Transverse colon (tissue), 4 donors: ENCODE results near the gene MAGI2. TPM values are rescaled to one million over a fixed set of nuclear protein-coding genes. Genes with fewer than 3 reads are reported as not detected.

ENCODE experiments used
- DNase-seq: peaks from one replicate; pipeline ENCODE4 v3.0.0-alpha.2; 2019
- H3K27ac ChIP-seq, 4 donors: fragments of 200-600 bp; sonication (generic); 2 replicates each; pipeline ENCODE4 v1.5.1; 2016 to 2018; ENCODE audit warnings: inconsistent platforms in 4 of 4
- H3K27me3 ChIP-seq: fragments of 200-600 bp; sonication (generic); 2 replicates; pipeline ENCODE4 v1.5.1; 2017; ENCODE audit warnings: inconsistent platforms
- H3K36me3 ChIP-seq, 4 donors: fragments of 200-600 bp; sonication (generic); 2 replicates each; pipeline ENCODE4 v1.5.1; 2017 to 2019; ENCODE audit warnings: inconsistent platforms in 4 of 4
- H3K4me1 ChIP-seq, 4 donors: fragments of 200-600 bp; sonication (generic); 2 replicates each; pipeline ENCODE4 v1.5.1; 2017 to 2020; ENCODE audit warnings: inconsistent platforms in 4 of 4
- H3K4me3 ChIP-seq, 4 donors: fragments of 200-600 bp; sonication (generic); 1 replicate in 1 of 4; 2 replicates in 3 of 4; pipeline versions ENCODE4 v1.5.1 to v1.6.1; 2017 to 2019; ENCODE audit warnings: inconsistent platforms in 4 of 4
- H3K9me3 ChIP-seq, 2 donors: fragments of 200-600 bp; sonication (generic); 2 replicates each; pipeline ENCODE4 v1.5.1; 2017 to 2019; ENCODE audit warnings: inconsistent platforms in 2 of 2
- CTCF ChIP-seq, 5 experiments: fragments of 200-600 bp in 3 of 5; fragments of 450-650 bp in 2 of 5; sonication (generic) in 3 of 5; IDR thresholded peaks; 1 replicate in 2 of 5; 2 replicates in 3 of 5; pipeline ENCODE4 v1.5.1; 2016 to 2017; ENCODE audit warnings: antibody characterized with exemption in 5 of 5, inconsistent platforms in 3 of 5, mild to moderate bottlenecking in 2 of 5, moderate library complexity in 1 of 5
- EP300 ChIP-seq: sonication (generic); formaldehyde crosslinking; IDR thresholded peaks from one replicate; pipeline ENCODE4 v1.6.1; 2017; ENCODE audit warnings: antibody characterized with exemption, low read depth
- POLR2A ChIP-seq: fragments of 450-650 bp; IDR thresholded peaks from one replicate; pipeline ENCODE4 v1.6.1; 2016; ENCODE audit warnings: antibody characterized with exemption, mild to moderate bottlenecking, moderate library complexity
- POLR2AphosphoS5 ChIP-seq, 3 donors: sonication (generic); formaldehyde crosslinking; IDR thresholded peaks; one replicate each; pipeline ENCODE4 v1.6.1; 2016; ENCODE audit warnings: antibody characterized with exemption in 3 of 3
- WGBS, 2 donors: methylation state at CpG; one replicate each; pipeline ENCODE4 v1.1.5; 2018; ENCODE audit warnings: low coverage in 1 of 2; 5-methylcytosine and 5-hydroxymethylcytosine counted together
- in situ Hi-C, 4 donors: fragments of 200-750 bp; cut with MboI; loops; one replicate each; pipeline versions ENCODE4 v1.15.0 to v1.15.1; 2017; ENCODE audit warnings: low sequenced_read_pairs in 3 of 4, low pct_ligation_motif_present in 1 of 4, low pct_unique_long_range_greater_than_20kb in 1 of 4
- intact Hi-C: fragments of 100-400 bp; cut with DNase I; formaldehyde crosslinking; loops from one replicate; pipeline ENCODE4 v1.15.1; 2023; ENCODE audit warnings: low total_unique reads
- total RNA-seq, 4 donors: library from RNA; depleted of rRNA; stranded (reverse); fragments of >200 nt; gene quantifications; one replicate each; pipeline ENCODE4 v1.1.0, GENCODE V29; 2016

MAGI2 gene
- total RNA-seq, 4 donors from 2014 or later: 1.6 to 9.7 (median 4.1) TPM

GRCh38 chr7:78115876-78116275 lies 1337.6 kb downstream of the MAGI2 start:
- Histone ChIP-seq H3K36me3 (no peaks in the 10 kb centered on the region), H3K9me3 (no peaks in the 10 kb centered on the region), H3K4me1 (no peaks in the 10 kb centered on the region), H3K27ac (no peak overlapping the region), H3K4me3 (no peak overlapping the region), H3K27me3 (no peaks in the 10 kb centered on the region)
- intact Hi-C loops (no loop called here), in situ Hi-C loops (no loop called here)
- DNase-seq: no peak
- no peak for TF ChIP-seq EP300
- no peak for TF ChIP-seq POLR2AphosphoS5 (IDR thresholded peaks at IDR 0.05)
- TF ChIP-seq POLR2A: no peak
- no peak for TF ChIP-seq CTCF (IDR thresholded peaks at IDR 0.05)

- no peaks in the 10 kb centered on the region for H3K36me3 ChIP-seq
Observed at GRCh38 chr7:78114993-78115392, 1338.5 kb downstream of the MAGI2 start.

GRCh38 chr7:78112488-78112887 lies 1341.0 kb downstream of the MAGI2 start:
- Histone ChIP-seq H3K27me3 (no peaks in the 10 kb centered on the region), H3K27ac (no peak overlapping the region), H3K36me3 (no peaks in the 10 kb centered on the region), H3K4me1 (no peaks in the 10 kb centered on the region), H3K9me3 (peaks cover 0 to under 1% of the 10 kb centered on the region in 2 donors), H3K4me3 (no peak overlapping the region)
- no peak for DNase-seq
- in situ Hi-C loops (no loop called here), intact Hi-C loops (no loop called here)
- WGBS, 2 donors: 88 to 95% methylated on average over 4 to 5 of the region's 5 CpGs
- TF ChIP-seq EP300: no peak
- TF ChIP-seq CTCF (IDR thresholded peaks at IDR 0.05): no peak
- TF ChIP-seq POLR2A: no peak
- TF ChIP-seq POLR2AphosphoS5 (IDR thresholded peaks at IDR 0.05): no peak

More at GRCh38 chr7:78114993-78115392, 1338.5 kb downstream of the MAGI2 start:
- Histone ChIP-seq H3K27me3 (no peaks in the 10 kb centered on the region), H3K4me1 (no peaks in the 10 kb centered on the region), H3K9me3 (no peaks in the 10 kb centered on the region), H3K27ac (no peak overlapping the region), H3K4me3 (no peak overlapping the region)
- WGBS, 2 donors: 82 to 89% methylated on average over 1 of the region's 1 CpG
- TF ChIP-seq EP300: no peak
- no peak for TF ChIP-seq CTCF (IDR thresholded peaks at IDR 0.05)
- no peak for TF ChIP-seq POLR2AphosphoS5 (IDR thresholded peaks at IDR 0.05)
- TF ChIP-seq POLR2A: no peak
- intact Hi-C loops: no loop called here
- in situ Hi-C loops: no loop called here
- DNase-seq: no peak

GRCh38 chr7:78111386-78111785 lies 1342.1 kb downstream of the MAGI2 start:
- Histone ChIP-seq H3K4me3 (no peak overlapping the region), H3K36me3 (no peaks in the 10 kb centered on the region), H3K27ac (no peak overlapping the region), H3K27me3 (no peaks in the 10 kb centered on the region), H3K9me3 (peaks cover 0 to 6% of the 10 kb centered on the region in 2 donors), H3K4me1 (no peaks in the 10 kb centered on the region)
- no peak for TF ChIP-seq POLR2AphosphoS5 (IDR thresholded peaks at IDR 0.05)
- no peak for TF ChIP-seq CTCF (IDR thresholded peaks at IDR 0.05)
- TF ChIP-seq EP300: no peak
- TF ChIP-seq POLR2A: no peak
- 62 to 81% methylated on average over 3 of the region's 3 CpGs for WGBS, 2 donors
- DNase-seq: no peak
- intact Hi-C loops: no loop called here
- in situ Hi-C loops: no loop called here
